H9 (cell line): ENCODE results near the gene QSER1. TPM values are rescaled to one million over a fixed set of nuclear protein-coding genes. Genes with fewer than 3 reads are reported as not detected.

Experiments used
- DNase-seq: peaks from one replicate; pipeline ENCODE4 v3.0.0-alpha.2; 2017
- H2AFZ ChIP-seq: one replicate; pipeline ENCODE4 v1.6.1; 2013; ENCODE audit warnings: mild to moderate bottlenecking, low read length, control low read depth, moderate library complexity
- H2AK5ac ChIP-seq: 2 replicates; pipeline ENCODE4 v1.6.1; 2013; ENCODE audit warnings: low read length, control low read depth, mixed read lengths; ENCODE audit not compliant: insufficient read length
- H2BK120ac ChIP-seq: one replicate; pipeline ENCODE4 v1.6.1; 2013; ENCODE audit warnings: low read depth, mild to moderate bottlenecking, low read length, control low read depth, inconsistent platforms; ENCODE audit not compliant: poor library complexity, severe bottlenecking
- H2BK12ac ChIP-seq: 2 replicates; pipeline ENCODE4 v1.6.1; 2013; ENCODE audit warnings: low read length, control low read depth, mixed read lengths, low read depth; ENCODE audit not compliant: insufficient read length
- H2BK15ac ChIP-seq: 2 replicates; pipeline ENCODE4 v1.6.1; 2013; ENCODE audit warnings: low read depth, low read length, control low read depth
- H2BK20ac ChIP-seq: one replicate; pipeline ENCODE4 v1.6.1; 2013; ENCODE audit warnings: low read depth, mild to moderate bottlenecking, low read length, control low read depth, inconsistent platforms; ENCODE audit not compliant: poor library complexity, severe bottlenecking
- H2BK5ac ChIP-seq: 2 replicates; pipeline ENCODE4 v1.6.1; 2013; ENCODE audit warnings: low read length, control low read depth, mixed read lengths; ENCODE audit not compliant: insufficient read length
- H3K14ac ChIP-seq: 2 replicates; pipeline ENCODE4 v1.6.1; 2013; ENCODE audit warnings: low read length, control low read depth; ENCODE audit not compliant: insufficient read depth
- H3K18ac ChIP-seq: 2 replicates; pipeline ENCODE4 v1.6.1; 2013; ENCODE audit warnings: low read depth, mild to moderate bottlenecking, mixed read lengths, low read length, control low read depth; ENCODE audit not compliant: insufficient read length
- H3K23ac ChIP-seq: 2 replicates; pipeline ENCODE4 v1.6.1; 2013; ENCODE audit warnings: low read length, control low read depth, mixed read lengths, low read depth; ENCODE audit not compliant: insufficient read length
- H3K23me2 ChIP-seq: 2 replicates; pipeline ENCODE4 v1.6.1; 2013; ENCODE audit warnings: low read depth, mild to moderate bottlenecking, mixed read lengths, low read length, control low read depth; ENCODE audit not compliant: insufficient read length, poor library complexity, severe bottlenecking
- H3K27ac ChIP-seq: 2 replicates; pipeline ENCODE4 v1.5.1; 2013; ENCODE audit warnings: low read length, control low read depth, mixed read lengths, low read depth; ENCODE audit not compliant: insufficient read length
- H3K27me3 ChIP-seq: 2 replicates; pipeline ENCODE4 v1.6.1; 2013; ENCODE audit warnings: low read length, control low read depth, inconsistent platforms; ENCODE audit not compliant: insufficient read depth
- H3K4ac ChIP-seq: 2 replicates; pipeline ENCODE4 v1.6.1; 2013; ENCODE audit warnings: low read depth, mild to moderate bottlenecking, control low read depth, inconsistent platforms, low read length, moderate library complexity
- H3K4me1 ChIP-seq: 2 replicates; pipeline ENCODE4 v1.6.1; 2013; ENCODE audit warnings: low read length, control low read depth, inconsistent platforms; ENCODE audit not compliant: insufficient read depth
- H3K4me2 ChIP-seq: 2 replicates; pipeline ENCODE4 v1.6.1; 2013; ENCODE audit warnings: low read length, control low read depth, mixed read lengths; ENCODE audit not compliant: insufficient read length, insufficient read depth
- H3K56ac ChIP-seq: 2 replicates; pipeline ENCODE4 v1.6.1; 2013; ENCODE audit warnings: low read depth, mild to moderate bottlenecking, mixed read lengths, low read length, control low read depth; ENCODE audit not compliant: insufficient read length
- H3K79me1 ChIP-seq: 2 replicates; pipeline ENCODE4 v1.6.1; 2013; ENCODE audit warnings: low read depth, mild to moderate bottlenecking, moderate library complexity, low read length, control low read depth, inconsistent platforms; ENCODE audit not compliant: insufficient read depth, poor library complexity, severe bottlenecking
- H3K79me2 ChIP-seq: 2 replicates; pipeline ENCODE4 v1.6.1; 2013; ENCODE audit warnings: low read length, control low read depth, inconsistent platforms; ENCODE audit not compliant: insufficient read depth
- H3K9ac ChIP-seq: 2 replicates; pipeline ENCODE4 v1.6.1; 2013; ENCODE audit warnings: low read length, control low read depth, mixed read lengths; ENCODE audit not compliant: insufficient read length; ENCODE audit errors: extremely low read depth
- H3K9me3 ChIP-seq: one replicate; pipeline ENCODE4 v1.6.1; 2013; ENCODE audit warnings: low read depth, low read length, inconsistent platforms; ENCODE audit not compliant: control insufficient read depth
- H3T11ph ChIP-seq: one replicate; pipeline ENCODE4 v1.6.1; 2013; ENCODE audit warnings: mild to moderate bottlenecking, low read length, control low read depth, inconsistent platforms
- H4K20me1 ChIP-seq: one replicate; pipeline ENCODE4 v1.6.1; 2013; ENCODE audit not compliant: control insufficient read depth, insufficient read length, insufficient read depth
- H4K5ac ChIP-seq: 2 replicates; pipeline ENCODE4 v1.6.1; 2013; ENCODE audit warnings: low read depth, mild to moderate bottlenecking, mixed read lengths, low read length, control low read depth; ENCODE audit not compliant: insufficient read length
- H4K8ac ChIP-seq: replicated peaks from 2 replicates; pipeline ENCODE4 v1.6.1; 2013; ENCODE audit warnings: low read length, control low read depth, mixed read lengths, low read depth; ENCODE audit not compliant: insufficient read length
- H4K91ac ChIP-seq: 2 replicates; pipeline ENCODE4 v1.6.1; 2013; ENCODE audit warnings: low read depth, mild to moderate bottlenecking, moderate library complexity, mixed read lengths, low read length, control low read depth; ENCODE audit not compliant: insufficient read length
- H3K27ac Mint-ChIP-seq, 3 experiments: 2 replicates in 2 of 3; 3 replicates in 1 of 3; pipeline ENCODE4 v1.8.0; 2020 to 2021; ENCODE audit warnings: mixed read lengths in 3 of 3, mild to moderate bottlenecking in 1 of 3, moderate library complexity in 1 of 3
- H3K27me3 Mint-ChIP-seq: 2 replicates; pipeline ENCODE4 v1.8.0; 2021; ENCODE audit warnings: low read depth, mild to moderate bottlenecking, moderate library complexity, mixed read lengths
- H3K36me3 Mint-ChIP-seq, 3 experiments: 2 replicates in 2 of 3; 3 replicates in 1 of 3; pipeline ENCODE4 v1.8.0; 2020 to 2021; ENCODE audit warnings: low read depth in 3 of 3, mixed read lengths in 3 of 3; ENCODE audit not compliant: insufficient read depth in 1 of 3
- H3K4me1 Mint-ChIP-seq, 2 experiments: 2 replicates each; pipeline ENCODE4 v1.8.0; 2020; ENCODE audit warnings: mixed read lengths in 2 of 2
- H3K4me3 Mint-ChIP-seq, 2 experiments: 2 replicates in 1 of 2; 3 replicates in 1 of 2; pipeline ENCODE4 v1.8.0; 2020 to 2021; ENCODE audit warnings: mild to moderate bottlenecking in 2 of 2, mixed read lengths in 2 of 2, moderate library complexity in 1 of 2
- H3K9me3 Mint-ChIP-seq, 2 experiments: 2 replicates in 1 of 2; 3 replicates in 1 of 2; pipeline ENCODE4 v1.8.0; 2020; ENCODE audit warnings: mild to moderate bottlenecking in 2 of 2, mixed read lengths in 2 of 2, moderate library complexity in 1 of 2
- WGBS: extraction: QIAGEN DNeasy Blood & Tissue Kit; methylation state at CpG from one replicate; pipeline ENCODE4 v1.1.7; 2013; ENCODE audit warnings: missing lambda C conversion rate, low lambda C conversion rate, mixed read lengths; ENCODE audit not compliant: insufficient read length; ENCODE audit errors: extremely low coverage; 5-methylcytosine and 5-hydroxymethylcytosine counted together
- total RNA-seq: library from RNA; stranded (reverse); gene quantifications from 2 replicates; pipeline ENCODE4 v1.2.1, GENCODE V29; 2021
- TF ChIP-seq, protein P1 (sequence below): fragments of 200-600 bp; sonication (generic); conservative IDR thresholded peaks from 3 replicates; pipeline ENCODE4 v1.8.0; 2021; ENCODE audit warnings: antibody characterized with exemption, mild to moderate bottlenecking

Gene QSER1
- total RNA-seq, 1 experiment from 2014 or later: 139 TPM

DNA sequence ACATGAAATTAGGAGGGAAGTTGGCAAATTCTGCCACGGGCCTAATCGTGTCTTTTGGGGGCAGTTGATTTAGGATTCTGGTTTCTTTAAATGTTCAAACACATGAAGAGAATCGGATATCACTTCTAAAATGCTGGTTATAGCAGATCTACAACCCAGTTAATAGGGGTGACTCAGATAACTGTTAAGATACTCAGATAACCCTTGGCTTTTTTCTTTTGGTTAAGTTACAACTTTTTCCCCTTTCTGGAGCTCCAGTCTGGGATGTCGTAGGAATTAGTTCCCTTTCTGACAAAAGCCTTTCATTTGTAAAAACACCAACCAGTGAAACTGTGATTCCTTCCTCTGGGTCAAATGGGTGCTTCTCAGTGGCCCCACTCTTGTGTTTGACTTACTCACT lies 124.0 kb downstream of the QSER1 start:
- Histone ChIP-seq H3K18ac (no peak overlapping the region), H2BK5ac (no peak overlapping the region), H3K27ac (no peak overlapping the region), H3K56ac (no peak overlapping the region), H3K79me2 (no peaks in the 10 kb centered on the region), H3K23me2 (peaks cover 7% of the 10 kb centered on the region), H4K8ac (no peak overlapping the region), H2BK12ac (no peak overlapping the region), H2BK120ac (no peak overlapping the region), H4K20me1 (no peaks in the 10 kb centered on the region), H3K27me3 (no peaks in the 10 kb centered on the region), H3T11ph (no peak overlapping the region), H3K23ac (no peak overlapping the region), H3K9ac (no peak overlapping the region), H3K4me1 (peaks cover 2% of the 10 kb centered on the region; the same call in 1 of the 2 replicates), H3K4me2 (peak overlapping the region; percentile 68), H3K4ac (no peak overlapping the region), H2AFZ (no peak overlapping the region), H3K14ac (no peak overlapping the region), H3K9me3 (no peaks in the 10 kb centered on the region), H3K79me1 (no peaks in the 10 kb centered on the region), H2BK15ac (no peak overlapping the region), H4K91ac (no peak overlapping the region), H4K5ac (no peak overlapping the region), H2AK5ac (no peak overlapping the region), H2BK20ac (no peak overlapping the region)
- no peaks in the 10 kb centered on the region for H3K9me3 Mint-ChIP-seq
- TF ChIP-seq, protein P1, sequence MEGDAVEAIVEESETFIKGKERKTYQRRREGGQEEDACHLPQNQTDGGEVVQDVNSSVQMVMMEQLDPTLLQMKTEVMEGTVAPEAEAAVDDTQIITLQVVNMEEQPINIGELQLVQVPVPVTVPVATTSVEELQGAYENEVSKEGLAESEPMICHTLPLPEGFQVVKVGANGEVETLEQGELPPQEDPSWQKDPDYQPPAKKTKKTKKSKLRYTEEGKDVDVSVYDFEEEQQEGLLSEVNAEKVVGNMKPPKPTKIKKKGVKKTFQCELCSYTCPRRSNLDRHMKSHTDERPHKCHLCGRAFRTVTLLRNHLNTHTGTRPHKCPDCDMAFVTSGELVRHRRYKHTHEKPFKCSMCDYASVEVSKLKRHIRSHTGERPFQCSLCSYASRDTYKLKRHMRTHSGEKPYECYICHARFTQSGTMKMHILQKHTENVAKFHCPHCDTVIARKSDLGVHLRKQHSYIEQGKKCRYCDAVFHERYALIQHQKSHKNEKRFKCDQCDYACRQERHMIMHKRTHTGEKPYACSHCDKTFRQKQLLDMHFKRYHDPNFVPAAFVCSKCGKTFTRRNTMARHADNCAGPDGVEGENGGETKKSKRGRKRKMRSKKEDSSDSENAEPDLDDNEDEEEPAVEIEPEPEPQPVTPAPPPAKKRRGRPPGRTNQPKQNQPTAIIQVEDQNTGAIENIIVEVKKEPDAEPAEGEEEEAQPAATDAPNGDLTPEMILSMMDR: no peak
- H3K36me3 Mint-ChIP-seq: no peaks in the 10 kb centered on the region
- peak overlapping the region; percentile 73 to 83 for H3K4me3 Mint-ChIP-seq
- H3K4me1 Mint-ChIP-seq: peaks cover 16 to 20% of the 10 kb centered on the region in 2 experiments
- no peak for DNase-seq
- H3K27ac Mint-ChIP-seq: no peak overlapping the region
- no CpG with 5 or more reads among the region's 4 CpGs for WGBS
- H3K27me3 Mint-ChIP-seq: peaks cover 28% of the 10 kb centered on the region
